ENCODE measurements around the gene INTS1.
A peak's percentile ranks its signal among the peaks of the same experiment; 100 is the strongest.
"Not testable (repeated sequence)": the region's sequence is repeated elsewhere in the genome, so short reads cannot be mapped to it uniquely, and the experiment has no call there.

Gene INTS1

DNA sequence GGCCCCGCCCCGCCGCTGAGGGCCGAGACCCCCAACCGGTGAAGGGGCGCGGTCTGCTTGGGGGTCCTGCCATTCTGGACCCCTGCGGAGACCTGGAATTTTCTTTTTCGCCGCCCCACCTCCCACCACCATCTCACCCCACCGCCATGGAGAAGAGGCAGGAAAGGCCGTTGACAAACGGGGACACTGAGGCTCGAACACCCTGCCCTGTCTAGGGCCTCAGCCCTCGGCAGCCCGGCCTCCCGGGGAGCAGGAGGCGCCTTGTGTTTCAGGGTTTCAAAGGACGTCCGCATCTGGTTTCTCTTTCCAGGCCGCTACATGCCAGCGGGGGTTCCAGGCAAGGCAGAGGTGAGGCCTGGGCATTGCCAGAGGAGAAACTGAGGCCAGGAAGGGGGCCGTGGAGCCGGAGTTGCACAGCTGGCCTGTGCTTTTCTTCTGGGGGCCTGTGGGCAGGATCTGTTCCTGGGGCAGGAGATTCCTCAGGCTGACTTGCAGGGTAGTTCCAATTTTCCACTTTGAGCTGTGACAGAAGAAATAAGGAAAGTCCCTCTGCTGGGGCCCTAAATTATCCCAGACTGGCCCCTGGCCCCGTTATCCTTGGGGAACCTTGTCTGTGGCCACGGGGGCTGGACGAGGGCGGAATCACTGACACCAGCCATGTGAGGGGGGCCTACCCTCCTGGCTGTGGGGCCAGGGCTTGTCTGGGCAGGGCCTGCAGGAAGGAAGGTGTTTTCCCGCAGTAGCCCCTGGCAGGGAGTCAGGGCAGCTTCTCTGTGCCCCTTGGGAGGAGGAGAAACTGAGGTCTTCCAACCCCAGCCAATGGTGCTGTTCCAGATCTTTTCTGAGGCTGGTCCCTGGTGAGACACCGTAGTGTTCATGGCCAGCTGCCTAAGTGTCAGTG is 44.0 kb downstream of the INTS1 start:
- no peak for DNase-seq

DNA sequence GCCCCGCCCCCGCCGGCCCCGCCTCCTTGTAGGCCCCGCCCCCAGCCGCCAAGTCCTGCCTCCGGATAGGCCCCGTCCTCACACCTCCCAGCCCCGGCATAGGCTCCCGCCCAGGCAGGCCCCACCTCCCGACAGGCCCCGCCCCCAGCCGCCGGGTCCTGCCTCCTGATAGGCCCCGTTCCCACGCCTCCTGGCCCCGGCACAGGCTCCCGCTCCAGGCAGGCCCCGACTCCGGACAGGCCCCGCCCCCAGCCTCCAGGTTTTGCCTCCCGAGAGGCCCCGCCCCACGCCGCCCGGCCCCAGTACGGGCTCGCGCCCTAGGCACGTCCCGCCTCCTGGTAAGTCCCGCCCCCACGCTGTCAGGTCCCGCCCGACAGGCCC is 44.7 kb downstream of the INTS1 start:
- peak; percentile 99 for DNase-seq

DNA sequence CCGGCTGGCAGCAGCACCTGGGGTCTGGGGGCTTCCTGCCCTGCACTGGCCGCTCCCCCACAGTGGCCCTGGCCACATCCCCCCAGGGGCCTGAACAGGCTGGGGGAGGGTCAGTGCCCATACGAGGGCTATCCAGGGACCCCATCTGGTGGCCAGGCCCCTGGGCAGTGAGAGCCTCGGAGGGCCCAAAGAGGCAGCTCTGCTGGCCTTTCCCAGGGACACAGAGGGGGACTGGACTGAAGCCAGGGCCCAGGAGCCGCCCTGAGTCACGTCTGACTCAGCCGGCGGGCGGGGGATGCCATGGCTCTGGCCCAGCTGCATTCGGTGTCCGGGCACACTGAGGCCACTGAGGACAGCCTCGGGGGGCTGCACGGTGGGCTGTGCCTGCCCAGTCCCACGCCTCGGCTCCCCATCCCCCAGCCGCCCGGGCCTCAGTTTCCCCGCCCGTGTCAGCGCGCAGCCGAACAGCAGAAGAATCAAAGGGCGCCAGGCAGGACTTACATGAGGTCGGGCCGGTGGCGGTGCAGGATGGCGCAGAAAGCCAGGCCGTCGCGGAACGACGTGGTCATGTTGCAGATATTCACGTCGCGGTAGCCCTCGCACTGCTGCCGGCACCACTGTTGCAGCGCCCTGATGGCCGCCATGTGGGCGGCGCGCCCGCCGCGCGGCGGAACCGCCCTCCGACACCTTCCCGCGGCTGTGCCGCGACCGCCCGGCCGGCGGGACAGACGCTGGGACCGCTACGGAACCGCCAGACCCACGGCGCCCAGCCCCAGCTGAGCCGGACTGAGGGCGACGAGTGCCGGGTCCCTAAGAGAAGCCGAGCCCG is 45.3 kb downstream of the INTS1 start, which contains the start of gene MICALL2:
Gene MICALL2 (minus strand): TSS at position 788 of the 829 bp plus-strand sequence. CDS start 144 bp downstream, at position 644.
- peak in 1 of 2 donors; percentile 36 for DNase-seq

DNA sequence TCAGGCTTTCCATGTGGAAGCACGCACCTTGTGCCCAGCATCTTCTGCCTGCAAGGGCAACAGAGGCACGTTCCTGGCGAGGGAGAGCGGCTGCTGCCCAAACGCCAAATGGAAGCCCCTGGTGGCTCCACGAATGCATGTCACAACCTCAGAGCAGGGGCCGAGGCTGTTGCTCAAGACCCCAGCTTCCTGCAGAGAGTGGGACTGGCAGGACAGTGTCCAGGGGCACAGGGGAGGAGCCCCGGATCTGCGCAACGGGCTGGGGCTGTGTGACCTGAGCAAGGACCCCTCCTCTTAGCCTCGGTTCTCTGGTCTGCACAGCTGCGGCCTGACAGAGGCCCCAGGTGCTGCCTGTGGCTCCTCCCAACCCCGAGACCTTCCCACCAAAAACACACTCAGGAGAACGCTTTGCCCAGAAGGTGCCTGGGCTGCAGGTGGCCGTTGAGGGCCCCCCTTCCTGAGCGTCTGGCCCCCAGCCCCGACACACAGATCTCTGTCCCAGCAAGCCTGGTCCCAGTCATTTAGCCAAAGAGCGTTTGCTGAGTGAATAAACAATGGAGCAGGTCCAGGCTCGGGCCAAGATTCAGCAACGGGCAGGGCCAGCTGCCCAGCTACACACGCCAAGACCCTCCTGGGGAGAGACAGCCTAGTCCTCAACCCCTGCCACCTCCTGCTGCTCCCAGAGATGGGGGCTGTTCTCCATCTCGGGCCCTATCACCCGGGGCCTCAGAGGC is 46.1 kb downstream of the INTS1 start:
- no peak for DNase-seq

DNA sequence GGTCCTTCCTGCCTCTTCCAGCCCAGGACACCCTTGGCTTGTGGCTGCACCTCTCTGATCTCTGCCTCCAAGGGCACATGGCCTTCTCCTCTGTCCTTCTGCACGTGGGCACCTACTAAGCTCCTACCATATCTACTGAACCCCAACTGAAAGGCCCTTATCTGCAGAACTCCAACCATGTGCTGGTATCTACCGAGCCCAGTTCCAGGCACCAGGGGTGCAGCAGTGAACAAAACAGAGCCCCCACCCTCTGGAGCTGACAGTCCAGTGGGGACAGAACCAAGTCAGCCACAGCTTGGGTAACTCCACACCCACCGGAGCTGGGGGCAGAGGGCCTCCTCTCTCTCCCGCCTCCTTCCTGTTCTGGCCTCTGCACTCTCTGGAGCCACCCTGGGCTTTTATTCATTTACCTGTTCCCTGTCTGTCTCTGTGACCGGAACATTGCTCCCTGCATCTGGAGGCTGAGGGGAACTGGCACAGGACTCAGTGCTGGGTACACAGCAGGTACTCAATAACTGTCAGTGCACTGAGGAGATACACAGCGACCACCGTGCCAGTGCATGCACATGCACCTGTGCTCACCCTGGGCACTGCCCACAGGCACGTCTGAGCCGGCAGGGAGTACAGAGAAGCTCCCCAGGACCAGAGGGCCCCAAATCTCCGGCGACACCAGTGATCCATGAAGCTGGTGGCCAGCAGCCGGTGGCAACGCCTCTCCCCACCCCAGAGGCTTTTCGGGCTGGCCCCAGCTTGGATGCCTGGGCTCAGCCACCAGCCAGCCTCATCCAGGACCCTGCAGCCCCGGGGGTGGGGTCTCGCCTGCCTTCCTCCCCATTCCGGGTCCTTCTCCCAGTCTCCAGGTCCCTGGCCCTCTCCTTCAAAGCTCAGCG is 46.9 kb downstream of the INTS1 start:
- DNase-seq: no peak

DNA sequence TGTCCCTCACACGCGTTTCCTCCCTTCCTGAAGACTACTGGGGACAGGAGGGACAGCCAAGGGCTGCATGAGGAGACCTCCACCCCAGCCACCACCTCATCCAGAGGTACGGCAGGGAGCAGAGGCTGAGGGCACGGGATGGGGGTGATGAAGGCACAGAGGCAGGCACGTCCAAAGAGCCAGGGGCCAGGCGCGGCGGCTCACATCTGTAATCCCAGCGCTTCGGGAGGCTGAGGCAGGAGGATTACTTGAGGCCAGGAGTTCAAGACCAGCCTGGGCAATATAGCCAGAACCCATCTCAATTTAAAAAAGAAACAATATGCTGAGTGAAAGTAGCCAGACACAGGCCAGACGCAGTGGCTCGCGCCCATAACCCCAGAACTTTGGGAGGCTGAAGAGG is 48.2 kb downstream of the INTS1 start:
- DNase-seq: no peak

DNA sequence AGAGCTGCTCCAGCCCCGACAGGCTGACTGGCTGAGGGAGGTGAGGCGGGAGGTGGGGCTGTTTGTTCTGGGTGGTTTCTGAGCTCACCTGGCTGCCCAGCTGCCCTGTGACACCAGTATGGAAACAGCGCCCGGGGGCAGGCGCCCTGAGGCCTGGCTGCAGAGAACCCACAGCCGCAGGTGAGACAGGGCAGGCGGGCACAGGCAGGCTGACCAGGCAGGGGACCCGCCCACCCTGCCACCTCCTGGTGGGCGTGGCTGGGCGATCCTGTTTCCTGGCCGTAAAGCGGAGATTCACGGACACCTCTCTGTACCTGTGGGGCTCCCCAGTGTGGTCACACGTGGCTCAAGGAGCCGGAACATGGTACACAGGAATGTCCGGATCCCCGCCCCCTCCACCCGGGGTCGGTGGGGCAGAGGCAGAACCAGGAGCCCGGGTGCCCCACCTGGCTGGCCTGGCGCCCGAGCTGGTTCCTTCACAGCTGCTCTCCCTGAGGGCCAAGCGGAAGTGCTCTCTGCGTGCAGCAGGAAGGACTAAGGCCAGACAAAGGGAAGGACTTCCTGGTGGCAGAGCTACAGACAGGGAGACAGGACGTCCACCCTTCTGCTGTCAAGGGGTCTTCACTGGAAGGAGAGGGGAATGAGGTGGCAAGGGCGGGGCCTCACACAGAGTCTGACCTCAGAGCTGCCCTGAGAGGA is 48.8 kb downstream of the INTS1 start:
- no peak for DNase-seq

DNA sequence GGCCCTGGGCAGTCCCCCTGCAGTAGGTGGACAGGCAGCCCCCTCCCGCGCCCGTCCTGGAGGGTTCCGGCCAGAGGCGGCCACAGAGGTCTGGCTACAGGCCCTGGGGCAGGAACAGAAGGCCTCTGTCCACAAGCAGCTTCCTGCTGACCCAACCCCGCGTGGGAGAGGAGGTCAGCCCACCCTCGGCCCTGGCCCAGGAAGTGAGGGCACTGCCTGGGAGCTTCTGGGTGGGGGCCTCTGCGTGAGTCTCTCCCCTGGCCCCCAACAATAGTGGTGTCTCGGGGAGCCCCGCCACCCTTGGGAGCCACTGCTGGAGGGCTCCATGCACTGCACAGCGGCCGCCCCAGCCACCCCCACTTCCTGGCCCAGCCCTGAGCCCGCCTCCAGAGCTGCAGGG is 49.6 kb downstream of the INTS1 start:
- no peak for DNase-seq

DNA sequence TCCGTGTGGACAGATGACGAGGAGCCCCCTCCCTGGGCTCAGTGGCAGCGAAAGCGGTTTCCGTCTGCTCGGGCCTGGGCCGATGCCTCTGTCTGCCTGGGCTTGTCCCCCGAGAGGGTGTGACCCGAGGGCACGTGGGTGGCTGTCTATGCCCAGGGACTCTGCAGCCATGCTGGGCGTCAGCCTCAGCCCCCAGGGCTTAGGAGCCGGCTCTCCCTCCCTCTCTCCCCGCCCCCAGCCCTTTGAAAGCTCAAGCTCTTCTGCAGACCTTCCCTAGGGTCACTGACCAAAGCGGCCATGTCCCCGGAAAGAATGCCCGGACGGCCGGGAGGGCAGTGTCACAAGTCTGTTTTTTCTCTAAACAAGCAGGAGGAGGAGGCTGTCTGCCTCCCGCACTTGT is 52.0 kb downstream of the INTS1 start:
- DNase-seq: no peak

DNA sequence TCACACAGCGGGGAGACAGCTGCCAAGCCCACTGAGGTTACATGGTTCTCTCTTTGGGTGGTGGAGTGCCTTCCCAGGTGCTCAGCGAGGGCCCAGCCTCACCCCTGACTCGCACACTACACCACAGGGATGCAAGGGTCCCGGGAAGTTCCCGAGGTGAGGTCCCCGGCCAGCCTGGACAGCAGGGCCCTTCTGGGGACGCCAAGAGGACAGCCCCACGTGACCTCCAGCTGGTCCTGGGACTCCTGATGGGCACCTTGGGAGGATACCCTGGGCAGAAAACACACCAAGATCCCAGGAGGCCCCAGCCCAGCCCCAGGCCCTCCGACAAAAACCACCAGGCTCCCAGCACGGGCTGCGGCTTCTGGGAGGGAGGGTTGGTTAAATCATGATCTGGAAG is 53.2 kb downstream of the INTS1 start:
- no peak for DNase-seq

DNA sequence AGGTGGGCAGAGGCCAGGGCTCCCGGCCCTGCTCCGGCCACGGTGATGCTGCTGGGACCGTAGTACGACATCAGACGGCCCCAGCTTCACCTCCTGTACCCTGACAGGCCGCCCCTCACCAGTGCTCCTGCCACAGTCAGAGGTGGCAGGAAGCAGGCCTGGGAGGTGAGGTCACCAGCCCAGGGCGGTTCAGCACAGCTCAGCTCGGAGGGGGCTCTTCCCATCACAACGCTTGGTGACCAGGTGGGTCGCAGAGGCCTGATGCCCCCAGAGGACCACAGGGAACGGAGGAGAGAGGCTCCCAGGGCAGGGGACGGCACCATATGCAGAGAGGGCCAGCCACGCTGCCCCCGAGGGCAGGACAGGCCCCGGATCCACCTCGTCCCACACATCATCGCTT is 53.8 kb downstream of the INTS1 start:
- DNase-seq: no peak

DNA sequence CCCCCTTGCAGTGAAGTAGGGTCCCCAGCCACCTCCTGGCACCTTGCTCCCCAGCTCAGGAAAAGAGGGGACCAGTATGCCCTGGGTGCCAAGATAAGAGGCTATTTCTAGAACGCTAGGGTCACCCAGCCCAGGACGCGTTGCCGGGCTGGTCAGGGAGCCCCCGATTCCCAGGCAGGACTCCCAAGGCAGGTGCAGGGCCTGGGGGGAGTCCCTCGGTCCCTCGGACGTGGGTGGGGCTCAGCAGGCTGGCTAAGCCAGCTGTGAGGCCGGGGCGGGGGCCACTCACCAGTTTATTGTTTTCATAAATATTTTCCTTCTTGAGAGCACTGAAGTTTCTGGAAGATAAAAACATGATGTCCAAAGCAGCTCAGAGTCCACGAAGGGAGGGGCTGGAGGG is 54.2 kb downstream of the INTS1 start:
- no peak for DNase-seq

DNA sequence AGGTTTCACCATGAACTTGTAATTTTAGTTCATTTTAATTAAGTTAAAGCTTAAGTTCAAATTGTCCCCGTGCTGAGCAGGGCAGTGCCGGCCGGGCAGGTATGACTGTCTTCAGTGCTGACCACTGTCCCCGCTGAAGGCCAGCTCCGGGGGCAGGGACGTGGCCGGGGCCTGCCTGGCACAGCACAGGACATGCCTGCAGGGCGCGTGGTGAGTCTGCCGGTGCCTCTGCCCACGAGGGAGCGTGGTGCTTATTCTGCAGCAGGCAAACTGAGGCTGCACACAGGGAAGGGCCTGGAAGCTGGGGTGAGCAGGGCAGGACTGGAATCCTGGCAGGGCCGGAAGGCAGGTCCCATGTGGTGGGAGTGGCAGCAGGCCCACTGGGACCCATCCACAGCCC is 54.7 kb downstream of the INTS1 start:
- DNase-seq: no peak

DNA sequence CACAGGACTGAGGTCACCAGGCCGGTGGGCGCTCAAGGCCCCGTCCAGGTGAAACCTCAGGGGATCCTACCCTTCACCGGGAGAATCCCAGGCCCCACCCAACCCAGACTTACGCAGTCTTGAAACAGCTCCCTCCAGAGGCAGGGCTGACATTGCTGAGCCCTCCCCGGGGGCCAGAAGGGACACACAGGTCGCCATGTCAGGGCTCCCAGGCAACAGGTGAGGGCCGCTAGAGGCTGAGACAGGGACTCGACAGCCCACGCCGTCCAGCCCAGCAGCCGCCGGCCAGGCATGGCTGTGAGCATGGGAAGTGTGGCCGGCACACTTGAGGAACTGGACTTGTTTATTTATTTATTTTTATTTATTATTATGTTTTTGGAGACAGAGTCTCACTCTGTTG is 55.2 kb downstream of the INTS1 start:
- no peak for DNase-seq

DNA sequence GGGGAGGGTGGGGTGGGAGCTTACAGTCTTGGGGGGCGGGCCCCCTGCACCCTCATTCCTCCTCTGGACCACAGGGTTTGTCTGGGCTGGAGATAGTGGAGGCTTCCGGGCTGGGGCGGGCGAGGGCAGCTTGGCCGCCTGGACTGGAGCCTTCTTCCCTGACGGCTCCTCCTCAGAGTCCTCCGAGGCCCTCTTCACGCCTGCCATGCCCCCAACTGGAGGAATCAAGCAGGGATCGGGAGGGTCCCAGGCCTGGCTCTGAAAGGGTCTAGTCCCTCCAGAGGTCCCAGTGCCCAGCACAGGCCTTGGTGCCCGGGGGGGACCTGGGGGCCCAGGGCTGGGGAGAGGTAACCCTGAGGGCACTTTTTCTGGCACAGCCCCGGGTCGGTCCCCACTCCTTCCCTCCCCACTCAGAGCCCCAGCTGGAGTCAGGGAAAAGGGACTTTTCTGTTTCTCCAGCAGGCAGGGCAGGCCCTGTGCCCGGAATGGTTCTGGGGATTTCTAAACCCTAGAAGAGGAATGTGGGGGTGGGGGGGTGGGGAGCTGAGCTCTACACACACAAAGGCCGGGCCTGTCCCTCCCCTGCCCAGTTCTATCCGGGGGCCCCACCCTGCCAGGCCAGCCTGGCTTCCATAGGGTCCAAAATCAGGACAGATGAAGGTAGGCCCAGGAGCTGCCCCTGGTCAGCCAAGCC is 56.5 kb downstream of the INTS1 start:
- DNase-seq: no peak

DNA sequence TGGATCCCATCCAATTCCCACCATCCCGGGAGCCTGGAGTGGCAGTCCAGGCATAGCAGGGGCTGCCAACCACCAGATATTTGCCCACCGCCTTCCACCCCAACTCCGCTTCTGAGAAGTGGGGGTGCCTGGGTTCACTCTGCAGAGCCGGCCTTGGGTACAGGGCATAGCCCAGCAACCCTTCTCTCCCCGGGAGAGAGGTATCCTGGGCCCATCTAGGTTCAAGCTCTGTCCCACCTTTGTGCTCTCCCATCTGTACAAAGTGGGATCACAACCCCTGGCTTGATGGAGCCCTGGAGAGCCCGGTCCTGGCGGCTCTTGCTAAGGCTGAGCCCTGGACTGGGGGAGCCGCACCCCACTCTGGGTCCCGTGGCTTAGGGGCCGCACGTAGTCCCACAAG is 57.1 kb downstream of the INTS1 start:
- DNase-seq: no peak

DNA sequence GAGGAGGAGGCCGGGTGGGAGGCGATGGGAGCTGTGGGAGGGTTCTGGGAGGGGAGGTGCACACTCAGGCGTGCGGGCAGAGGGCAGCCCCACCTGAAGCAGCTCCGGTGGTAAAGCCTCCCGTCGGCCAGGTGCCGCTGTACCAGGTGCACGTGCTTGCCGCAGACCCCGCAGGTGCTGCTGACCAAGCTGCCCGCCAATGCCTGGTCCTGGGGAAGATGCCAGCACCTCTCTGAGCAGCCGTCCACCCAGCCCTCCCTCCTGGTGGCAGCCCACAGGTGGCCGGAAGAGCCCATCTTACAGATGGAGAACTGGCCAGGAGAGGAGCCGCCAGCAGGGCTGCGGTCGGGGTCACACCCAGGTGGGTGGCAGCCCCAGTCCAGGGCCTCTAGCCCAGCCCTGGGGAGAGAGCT is 57.6 kb downstream of the INTS1 start:
- no peak for DNase-seq

DNA sequence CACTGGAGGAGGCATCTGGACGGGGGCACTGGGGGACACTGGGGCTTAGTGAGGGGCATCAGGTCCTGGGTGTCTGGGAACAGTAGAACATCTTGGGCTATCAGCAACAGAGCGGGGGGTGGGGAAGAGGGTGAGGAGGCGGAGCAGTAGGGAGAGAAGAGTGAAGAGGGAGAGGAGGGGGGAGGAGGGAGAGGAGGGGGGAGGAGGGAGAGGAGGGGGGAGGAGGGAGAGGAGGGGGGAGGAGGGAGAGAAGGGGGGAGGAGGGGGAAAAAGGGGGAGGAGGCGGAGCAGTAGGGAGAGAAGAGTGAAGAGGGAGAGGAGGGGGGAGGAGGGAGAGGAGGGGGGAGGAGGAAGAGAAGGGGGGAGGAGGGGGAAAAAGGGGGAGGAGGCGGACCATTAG is 58.2 kb downstream of the INTS1 start:
- DNase-seq: not testable (repeated sequence)

DNA sequence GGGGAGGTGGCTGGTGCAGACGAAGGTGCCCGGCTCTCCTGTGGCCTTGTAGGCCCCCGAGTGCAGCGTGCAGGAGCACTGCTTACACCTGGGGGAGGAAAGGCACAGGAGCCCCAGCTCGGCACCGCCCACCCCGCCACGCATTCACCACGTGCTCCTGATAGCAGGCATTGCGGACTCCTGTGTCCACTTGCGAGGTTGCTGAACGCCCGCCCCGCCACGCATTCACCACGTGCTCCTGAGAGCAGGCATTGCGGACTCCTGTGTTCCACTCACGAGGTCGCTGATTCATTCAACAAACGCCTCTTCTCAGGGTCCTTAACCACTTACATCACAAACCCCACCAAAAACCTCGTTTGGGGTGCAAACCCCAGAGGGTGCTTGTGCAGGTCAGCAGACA is 58.8 kb downstream of the INTS1 start:
- DNase-seq: no peak

DNA sequence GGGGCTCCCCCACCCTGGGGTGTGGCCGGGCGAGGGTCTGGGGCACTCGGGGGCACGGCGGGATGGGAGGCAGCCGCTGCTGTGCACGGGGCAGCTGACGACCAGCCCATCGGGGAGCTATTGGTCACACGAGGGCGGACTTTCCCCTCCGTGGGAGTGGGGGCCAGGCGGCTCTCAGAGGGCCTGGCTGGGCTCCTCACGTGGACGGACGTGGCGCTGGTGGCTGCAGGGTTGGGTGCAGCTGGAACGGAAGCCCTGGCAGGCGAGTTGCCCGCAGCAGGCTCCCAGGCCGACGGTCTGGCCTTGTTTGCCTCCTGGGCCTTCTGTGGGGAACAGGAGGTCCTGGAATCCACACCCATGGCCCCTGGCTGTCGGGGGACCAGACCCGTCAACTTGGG is 59.3 kb downstream of the INTS1 start:
- no peak for DNase-seq

Measured in CD4-positive, alpha-beta T cell treated with Interleukin-4 for 1 hour (primary cell).